Brain pericyte (primary cell): ENCODE data around the gene MEIOSIN.
A peak's percentile ranks its signal among the peaks of the same experiment; 100 is the strongest.

ENCODE experiments used
- DNase-seq: peaks from one replicate; pipeline ENCODE4 v3.0.0-alpha.2; 2012; ENCODE audit warnings: low read depth, low spot score

The MEIOSIN gene

GRCh38 chr19:45779231-45780145, 46.2 kb downstream of the MEIOSIN start:
- no peak for DNase-seq

GRCh38 chr19:45780146-45780447, 46.9 kb downstream of the MEIOSIN start:
- no peak for DNase-seq

- DNase-seq, result no peak
Measured at GRCh38 chr19:45780448-45781213, 47.4 kb downstream of the MEIOSIN start.

- no peak for DNase-seq
Measured at GRCh38 chr19:45781214-45782161, 48.2 kb downstream of the MEIOSIN start.

- no peak for DNase-seq
Measured at GRCh38 chr19:45782162-45782691, 49.0 kb downstream of the MEIOSIN start, which contains the start of gene DMPK. Gene DMPK (minus strand): TSS chr19:45782490. CDS start chr19:45782352, 138 bp downstream.

DNA sequence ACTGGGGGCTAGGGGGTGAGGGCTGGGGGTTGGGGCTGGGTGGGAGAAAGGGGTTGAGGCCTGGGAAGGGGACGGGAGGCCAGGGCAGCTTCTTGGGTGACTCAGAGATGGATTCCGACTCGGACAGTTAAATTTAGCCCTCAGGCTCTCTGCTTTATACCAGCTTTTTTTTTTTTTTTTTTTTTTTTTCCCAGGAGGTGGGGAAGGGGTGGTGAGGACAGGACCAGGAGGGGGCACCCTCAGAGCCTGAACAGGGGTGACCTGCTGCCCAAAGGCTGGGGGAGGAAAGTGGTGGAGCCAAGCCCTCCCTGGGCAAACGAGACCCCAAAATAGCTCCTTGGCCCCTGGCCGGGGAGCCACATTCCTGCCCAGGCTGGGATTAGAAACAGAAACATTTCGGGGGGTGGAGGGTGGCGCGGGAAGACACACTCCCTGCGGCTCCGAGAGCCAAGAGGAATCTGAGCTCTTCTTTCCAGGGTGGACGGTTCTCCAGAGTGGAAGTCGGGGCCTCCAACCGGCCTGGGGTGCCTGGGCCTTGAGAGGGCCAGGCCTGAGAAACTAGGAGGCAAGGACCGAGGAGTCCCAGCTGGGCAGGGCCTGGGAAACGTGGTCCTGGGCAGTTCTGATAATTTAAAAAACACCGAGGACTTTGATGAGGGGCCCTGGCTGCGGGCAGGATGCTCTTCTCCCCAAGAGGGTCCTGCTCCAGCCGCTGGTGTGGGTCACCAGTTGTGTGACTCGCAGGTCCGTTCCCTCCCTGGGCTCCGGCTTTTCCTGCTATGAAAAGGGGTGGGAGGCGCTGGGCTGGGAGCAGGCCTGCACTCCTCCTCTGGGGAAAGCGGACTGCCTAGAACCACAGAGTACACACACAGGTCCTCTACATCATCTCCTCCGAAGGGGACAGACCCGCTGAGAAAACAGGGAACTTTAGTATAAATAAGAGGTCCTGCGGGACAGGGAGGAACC, 49.9 kb downstream of the MEIOSIN start:
- no peak for DNase-seq

- DNase-seq, result no peak
Measured at GRCh38 chr19:45784096-45784495, 50.9 kb downstream of the MEIOSIN start.

- no peak for DNase-seq
Measured at GRCh38 chr19:45785097-45785496, 51.9 kb downstream of the MEIOSIN start.

- no peak for DNase-seq
Measured at GRCh38 chr19:45785781-45786532, 52.7 kb downstream of the MEIOSIN start.

DNA sequence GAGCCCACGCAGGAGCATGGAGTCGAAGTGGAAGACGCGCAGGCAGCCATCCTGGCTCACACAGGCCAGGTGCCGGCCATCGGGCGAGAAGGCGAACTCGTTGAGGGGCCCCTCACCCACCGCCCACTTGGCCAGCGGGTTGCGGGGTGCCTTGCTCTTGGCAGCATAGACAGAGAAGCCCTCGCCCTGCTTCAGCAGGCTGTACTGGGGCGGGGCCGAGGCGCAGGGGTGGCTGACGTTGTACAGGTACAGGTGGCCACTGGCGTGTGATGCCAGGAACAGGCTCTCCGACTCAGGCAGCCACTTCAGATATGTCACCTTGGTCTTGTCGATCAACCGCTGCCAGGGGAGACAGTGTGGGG, 53.3 kb downstream of the MEIOSIN start:
- no peak for DNase-seq

- DNase-seq, result no peak
Measured at GRCh38 chr19:45789035-45789786, 56.0 kb downstream of the MEIOSIN start.

DNA sequence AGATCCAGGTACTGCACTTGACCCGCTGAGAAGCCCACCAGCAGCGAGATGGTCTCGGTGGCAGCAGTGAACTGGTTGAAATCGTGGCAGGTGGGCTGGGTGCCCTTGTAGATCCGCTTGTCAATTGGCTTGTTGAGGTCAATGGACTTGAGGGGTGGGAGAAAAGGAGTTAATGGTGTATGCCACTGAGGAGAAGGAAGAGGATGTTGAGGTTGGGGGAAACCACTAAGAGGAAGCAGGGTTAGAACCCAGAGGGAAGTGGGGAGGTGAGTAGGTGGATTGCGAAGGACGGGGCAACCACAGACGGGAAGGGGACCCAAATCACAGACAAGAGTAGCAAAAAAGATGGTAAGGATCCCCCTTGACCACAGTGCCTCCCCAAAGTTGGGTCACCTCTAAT, 57.7 kb downstream of the MEIOSIN start:
- no peak for DNase-seq

DNA sequence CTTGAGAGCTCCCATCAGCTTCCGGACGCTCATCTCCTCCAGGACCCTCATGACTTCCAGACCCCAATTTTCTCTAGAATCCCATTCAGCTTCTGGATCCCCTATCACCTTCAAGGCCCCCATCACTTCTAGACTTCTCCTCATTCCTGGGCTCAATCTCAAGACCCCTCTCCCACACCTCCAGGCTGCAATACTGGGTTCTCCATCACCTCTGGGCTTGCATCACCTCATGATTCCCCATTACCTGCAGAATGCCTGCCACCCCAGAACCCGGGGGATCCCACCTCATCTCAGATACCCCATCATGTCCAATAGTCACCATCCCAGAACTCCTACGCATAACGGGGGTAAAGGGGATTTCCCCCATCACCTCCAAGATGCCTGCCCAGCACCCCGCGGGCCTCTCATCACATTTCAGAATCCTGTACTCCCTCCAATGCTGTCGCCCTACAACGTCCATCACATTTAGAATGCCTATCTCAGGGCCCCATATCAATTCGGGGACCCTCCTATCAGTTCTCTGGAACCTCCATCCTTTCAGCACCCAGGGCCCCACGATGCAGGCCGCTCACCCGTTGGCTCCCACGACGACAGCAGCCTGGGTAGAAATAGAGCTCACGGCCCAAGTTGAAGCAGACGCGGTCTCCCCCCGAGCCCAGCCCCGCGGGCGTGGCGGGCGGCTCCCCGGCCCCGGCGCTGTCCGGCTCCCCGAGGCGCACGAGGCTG, 58.7 kb downstream of the MEIOSIN start:
- DNase-seq, result no peak

DNA sequence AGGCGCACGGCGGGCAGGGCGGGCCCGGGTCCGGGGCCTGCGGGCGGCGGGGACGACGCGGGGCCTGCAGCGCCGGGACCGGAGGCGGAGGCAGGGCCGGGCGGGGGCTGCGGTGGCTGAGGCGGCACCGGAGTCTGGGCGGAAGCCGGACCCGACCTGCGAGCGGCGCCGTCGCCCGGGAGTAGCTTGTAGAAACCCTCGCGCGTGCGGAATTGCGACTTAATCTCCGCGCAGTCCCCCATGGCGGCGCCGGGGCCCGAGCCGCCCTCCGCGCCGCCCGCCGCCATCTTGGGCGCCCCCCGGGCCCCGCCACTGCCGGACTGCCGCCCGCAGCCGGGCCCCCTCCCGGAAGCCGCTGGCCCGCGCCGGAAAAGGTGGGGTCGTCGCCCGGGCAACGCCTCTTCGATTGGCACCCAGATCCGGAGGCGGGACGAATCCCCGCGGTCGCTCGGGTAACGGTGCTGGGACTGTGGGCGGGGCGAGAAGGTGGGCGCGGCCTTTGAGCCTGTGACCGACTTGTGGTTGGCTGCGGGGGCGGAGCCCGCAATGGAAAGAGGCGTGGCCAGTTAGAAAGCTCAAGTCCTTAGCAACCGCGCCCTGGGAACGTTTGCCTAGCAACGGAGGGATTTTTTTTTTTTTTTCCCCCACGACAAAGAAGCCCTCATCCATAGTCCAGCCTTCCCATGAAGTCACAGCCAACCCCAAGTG, 59.4 kb downstream of the MEIOSIN start, which contains the start of gene DMWD:
Gene DMWD (minus strand): TSS at position 376 of the 708 bp plus-strand sequence. CDS start 89 bp downstream, at position 287.
- peak; percentile 94 for DNase-seq

GRCh38 chr19:45793178-45793564, 59.9 kb downstream of the MEIOSIN start:
- DNase-seq, result no peak

- no peak for DNase-seq
Measured at GRCh38 chr19:45793876-45794275, 60.6 kb downstream of the MEIOSIN start.

DNA sequence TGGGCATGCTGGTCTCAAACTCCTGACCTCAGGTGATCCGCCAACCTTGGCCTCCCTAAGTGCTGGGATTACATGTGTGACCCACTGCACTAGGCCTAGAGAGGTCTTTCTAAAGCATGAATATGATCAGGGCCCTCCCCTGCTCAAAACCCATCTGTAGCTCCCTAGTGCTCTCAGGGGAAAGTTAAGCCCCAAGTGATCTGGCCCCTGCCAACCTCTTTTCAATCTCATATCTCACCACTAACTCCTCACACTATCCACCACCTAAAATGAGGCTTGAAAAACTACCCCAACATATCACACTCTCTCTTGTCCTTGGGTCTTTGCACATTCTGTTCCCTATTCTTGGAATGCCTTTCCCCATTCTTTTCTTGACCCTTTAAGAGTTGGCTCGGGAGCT, 61.4 kb downstream of the MEIOSIN start:
- DNase-seq, result no peak
